GM18873 (cell line): ENCODE results near the gene UHRF2.
"Not testable (repeated sequence)": the region's sequence is repeated elsewhere in the genome, so short reads cannot be mapped to it uniquely, and the experiment has no call there.

Experiments
- ATAC-seq: cut with Tn5 transposase; IDR thresholded peaks from one replicate; pipeline ENCODE4 v1.9.1; 2021; ENCODE audit warnings: mild to moderate bottlenecking, moderate library complexity, moderate number of reproducible peaks; ENCODE audit not compliant: unreplicated experiment, low FRiP score

The UHRF2 gene

GRCh38 chr9:6424940-6425339, 11.9 kb downstream of the UHRF2 start:
- no peak for ATAC-seq

DNA sequence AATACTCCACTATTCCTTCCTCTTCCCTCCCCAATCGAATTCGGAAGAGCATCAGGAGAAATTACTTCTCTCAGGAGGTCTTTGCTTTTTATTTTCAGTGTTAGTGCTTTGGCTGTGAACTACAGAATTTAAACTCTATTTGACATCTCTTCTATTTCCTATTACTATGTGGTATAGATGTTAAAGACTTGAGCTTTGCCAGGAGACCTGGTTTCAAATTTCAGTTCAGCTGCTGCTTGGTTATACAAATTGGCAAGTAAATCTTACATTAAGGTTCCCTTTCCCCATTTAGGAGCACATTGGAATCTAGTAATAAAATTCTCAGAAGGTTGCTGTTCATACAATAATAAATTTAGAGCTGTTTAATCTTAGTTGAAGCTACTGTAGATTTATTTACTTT, 13.1 kb downstream of the UHRF2 start:
- no peak for ATAC-seq

GRCh38 chr9:6428940-6429889, 16.2 kb downstream of the UHRF2 start:
- peak; percentile 93 for ATAC-seq

- no peak for ATAC-seq
Measured at GRCh38 chr9:6431038-6431437, 18.0 kb downstream of the UHRF2 start.

DNA sequence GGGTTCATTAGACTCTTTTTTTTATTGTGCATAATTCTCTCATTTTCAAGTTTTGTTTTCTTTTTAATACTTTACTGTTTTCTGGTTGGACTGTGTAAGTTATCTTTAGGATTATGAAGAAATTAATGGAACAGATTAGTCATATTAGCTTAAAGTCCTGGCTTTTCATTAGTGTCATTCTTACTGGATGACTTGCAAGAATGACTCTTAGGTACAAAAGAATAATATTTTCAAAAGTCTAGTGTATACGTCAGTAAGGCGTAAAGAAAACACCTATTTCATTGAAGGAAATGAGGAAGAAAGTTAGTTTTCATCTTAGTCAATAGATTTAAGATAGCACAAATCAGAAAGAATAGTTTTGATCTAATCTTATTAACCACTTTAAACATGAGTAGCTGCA, 20.4 kb downstream of the UHRF2 start:
- ATAC-seq = no peak

GRCh38 chr9:6439051-6439703, 26.2 kb downstream of the UHRF2 start:
- no peak for ATAC-seq

DNA sequence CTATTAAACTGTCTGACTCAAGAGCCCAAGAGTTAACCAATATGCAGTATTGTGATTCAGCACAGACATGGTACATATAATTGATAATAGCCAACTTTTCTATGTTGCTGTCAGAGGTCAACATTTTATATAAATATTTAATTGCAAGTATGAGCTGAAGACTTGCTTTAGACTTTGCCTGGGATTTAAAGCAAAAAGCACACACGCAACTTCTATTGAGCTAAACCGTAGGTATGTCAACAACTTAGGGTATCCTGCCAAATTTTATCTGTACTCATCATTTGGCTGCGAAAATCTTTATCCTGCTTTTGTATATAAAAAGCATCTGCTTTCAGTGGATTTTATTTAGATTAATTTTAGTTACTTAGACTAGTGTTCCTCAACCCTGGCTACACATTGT, 27.4 kb downstream of the UHRF2 start:
- ATAC-seq = no peak

GRCh38 chr9:6441269-6441668, 28.3 kb downstream of the UHRF2 start:
- ATAC-seq = no peak

GRCh38 chr9:6443661-6444060, 30.7 kb downstream of the UHRF2 start:
- ATAC-seq = no peak

DNA sequence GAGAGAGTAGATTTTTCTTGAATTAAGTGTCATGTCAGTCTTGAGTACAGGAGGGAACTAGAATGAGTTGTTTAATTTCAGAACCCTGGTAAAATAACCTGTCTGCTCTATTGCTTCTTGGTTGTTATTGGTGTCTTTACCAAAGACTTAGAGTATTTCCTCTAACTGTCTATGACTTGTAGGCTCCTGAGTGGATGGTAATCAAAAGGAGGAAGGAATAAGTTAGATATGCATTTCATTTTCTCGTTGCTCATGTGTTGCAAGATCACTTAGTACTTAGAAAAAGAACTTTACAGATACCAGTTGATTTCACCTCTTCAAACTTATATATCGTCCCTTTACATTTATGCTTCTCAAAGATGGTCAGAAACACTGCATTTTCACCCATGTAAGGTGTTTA, 31.1 kb downstream of the UHRF2 start:
- no peak for ATAC-seq

DNA sequence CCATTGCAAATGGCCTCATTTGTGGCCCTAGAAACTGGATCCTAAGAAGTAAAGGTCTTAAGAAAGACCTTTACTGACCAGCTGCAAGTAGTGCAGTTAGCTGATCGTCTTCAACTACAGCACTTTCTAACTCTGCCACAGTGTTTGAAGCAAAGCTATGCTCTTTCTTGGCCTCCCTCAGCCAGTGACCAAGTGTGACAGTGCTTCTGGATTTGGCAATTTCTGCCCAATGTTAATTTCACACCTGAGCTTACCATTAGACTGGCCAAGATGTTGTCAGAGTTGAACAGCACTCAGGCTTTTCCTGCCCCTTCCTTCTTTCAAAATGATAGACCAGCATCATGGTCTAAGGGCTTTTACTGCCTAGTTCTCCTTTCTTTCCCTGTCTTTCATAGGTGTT, 36.1 kb downstream of the UHRF2 start:
- no peak for ATAC-seq

DNA sequence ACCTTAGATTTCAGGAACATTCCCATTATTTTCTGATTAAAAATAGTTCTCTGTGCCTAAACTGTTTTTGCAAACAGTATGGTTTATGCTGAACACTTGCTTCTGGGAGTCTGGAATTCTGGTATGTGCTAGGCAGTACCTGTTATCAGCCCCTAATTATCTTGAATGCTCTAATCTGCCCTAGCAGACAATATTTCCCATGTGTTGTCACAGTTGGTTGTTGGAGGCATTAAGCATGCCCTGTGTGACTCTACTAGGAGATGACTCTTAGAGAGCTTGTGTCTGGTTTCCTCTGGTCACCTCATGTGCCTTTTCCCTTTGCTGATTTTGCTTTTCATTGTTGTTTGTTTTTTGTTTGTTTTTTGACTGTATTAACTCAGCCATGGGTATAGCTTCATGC, 36.6 kb downstream of the UHRF2 start:
- no peak for ATAC-seq

DNA sequence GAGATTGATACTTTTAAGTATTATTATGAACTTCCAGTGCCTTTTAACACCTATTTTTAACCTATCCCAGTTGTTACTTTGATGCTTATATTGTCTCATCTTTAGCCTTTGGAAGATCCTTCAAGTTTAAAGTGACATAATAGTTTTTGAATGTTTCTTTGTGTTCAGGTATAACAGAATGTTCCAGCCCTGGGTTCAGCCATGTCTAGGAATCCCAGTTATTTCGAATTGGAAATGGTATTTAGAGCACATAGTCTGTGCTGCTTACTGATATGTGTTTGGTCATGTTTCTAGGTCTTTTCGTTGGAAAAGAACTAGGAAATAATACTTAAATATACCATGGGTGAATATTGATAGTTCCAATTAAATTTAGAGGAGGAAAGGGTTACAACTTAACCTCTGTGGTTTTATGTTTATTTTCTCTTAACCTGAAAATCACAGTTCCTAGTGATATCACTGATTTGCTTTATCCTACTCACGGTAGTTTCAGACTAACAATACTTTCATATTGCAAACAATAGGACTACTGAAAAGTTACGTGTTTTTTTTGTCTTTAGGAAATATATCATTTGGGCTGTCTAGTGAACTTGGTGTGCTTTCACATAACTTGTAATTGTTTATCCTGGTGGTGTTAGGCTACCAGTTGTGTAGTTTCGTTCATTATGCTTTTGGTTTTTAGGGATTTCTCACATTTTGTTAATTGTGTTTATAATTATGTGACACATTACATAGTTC, 37.8 kb downstream of the UHRF2 start:
- ATAC-seq = no peak

DNA sequence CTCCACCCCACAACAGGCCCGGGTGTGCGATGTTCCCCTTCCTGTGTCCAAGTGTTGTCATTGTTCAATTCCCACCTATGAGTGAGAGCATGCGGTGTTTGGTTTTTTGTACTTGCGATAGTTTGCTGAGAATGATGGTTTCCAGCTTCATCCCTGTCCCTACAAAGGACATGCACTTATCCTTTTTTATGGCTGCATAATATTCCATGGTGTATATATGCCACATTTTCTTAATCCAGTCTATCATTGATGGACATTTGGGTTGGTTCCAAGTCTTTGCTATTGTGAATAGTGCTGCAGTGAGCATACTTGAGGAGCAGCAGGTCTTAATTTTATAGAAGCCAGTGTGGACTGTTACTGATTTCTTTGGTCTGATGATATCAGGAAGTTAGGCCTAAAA, 42.3 kb downstream of the UHRF2 start:
- ATAC-seq = not testable (repeated sequence)

GRCh38 chr9:6458704-6459103, 45.7 kb downstream of the UHRF2 start:
- ATAC-seq = not testable (repeated sequence)

DNA sequence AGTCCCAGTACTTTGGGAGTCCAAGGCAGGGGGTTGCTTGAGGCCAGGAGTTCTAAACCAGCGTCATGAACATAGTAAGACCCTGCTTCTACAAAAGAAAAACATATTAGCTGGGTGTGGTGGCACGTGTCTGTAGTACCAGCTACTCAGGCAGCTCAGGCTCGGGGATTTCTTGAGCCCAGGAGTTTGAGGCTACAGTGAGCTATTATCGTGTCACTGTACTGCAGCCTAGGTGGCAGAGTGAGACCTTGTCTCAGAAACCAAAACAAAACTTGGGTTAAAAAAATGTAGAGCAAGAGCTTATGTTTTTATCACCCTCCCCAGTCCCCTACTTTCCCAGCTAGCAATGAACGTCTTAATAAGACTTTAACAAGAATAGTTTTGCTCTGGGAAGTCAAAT, 46.7 kb downstream of the UHRF2 start:
- no peak for ATAC-seq

GRCh38 chr9:6460189-6460768, 47.3 kb downstream of the UHRF2 start:
- no peak for ATAC-seq

- ATAC-seq = no peak
Measured at GRCh38 chr9:6461619-6462018, 48.6 kb downstream of the UHRF2 start.

- ATAC-seq = no peak
Measured at GRCh38 chr9:6467006-6467625, 54.1 kb downstream of the UHRF2 start.

GRCh38 chr9:6471231-6471850, 58.3 kb downstream of the UHRF2 start:
- no peak for ATAC-seq
